Right atrium auricular region (tissue), 2 donors: ENCODE results near the gene B3GALT6. TPM values are rescaled to one million over a fixed set of nuclear protein-coding genes. Genes with fewer than 3 reads are reported as not detected.
A peak's percentile ranks its signal among the peaks of the same experiment; 100 is the strongest.

ENCODE experiments used
- DNase-seq: peaks from one replicate; pipeline ENCODE4 v3.0.0-alpha.2; 2019; ENCODE audit warnings: low spot score
- H3K27ac ChIP-seq, 2 donors: fragments of 200-600 bp; sonication (generic); 1 replicate in 1 of 2; 2 replicates in 1 of 2; pipeline ENCODE4 v1.5.1; 2016 to 2019
- H3K27me3 ChIP-seq, 2 donors: fragments of 200-600 bp; sonication (generic); one replicate each; pipeline versions ENCODE4 v1.5.1 to v1.6.0; 2017 to 2019
- H3K36me3 ChIP-seq: fragments of 200-600 bp; sonication (generic); one replicate; pipeline ENCODE4 v1.5.1; 2016
- H3K4me1 ChIP-seq, 2 donors: fragments of 200-600 bp; sonication (generic); one replicate each; pipeline versions ENCODE4 v1.5.1 to v1.6.0; 2017 to 2019
- H3K4me3 ChIP-seq, 2 donors: fragments of 200-600 bp; sonication (generic); 1 replicate in 1 of 2; 2 replicates in 1 of 2; pipeline ENCODE4 v1.5.1; 2017 to 2019; ENCODE audit warnings: mild to moderate bottlenecking in 1 of 2, moderate library complexity in 1 of 2
- H3K9me3 ChIP-seq, 2 donors: fragments of 200-600 bp; sonication (generic); one replicate each; pipeline ENCODE4 v1.5.1; 2019
- total RNA-seq, 2 donors: library from RNA; depleted of rRNA; stranded (reverse); fragments of >200 nt; gene quantifications; one replicate each; pipeline ENCODE4 v1.1.0, GENCODE V29; 2016
- TF ChIP-seq, protein P1 (sequence below), 2 donors: fragments of 200-600 bp; sonication (generic); IDR thresholded peaks; one replicate each; pipeline ENCODE4 v1.5.1; 2019; ENCODE audit warnings: antibody characterized with exemption in 2 of 2

The B3GALT6 gene
- total RNA-seq, 2 donors from 2014 or later = 16.1 to 19.7 TPM

- TF ChIP-seq, protein P1, sequence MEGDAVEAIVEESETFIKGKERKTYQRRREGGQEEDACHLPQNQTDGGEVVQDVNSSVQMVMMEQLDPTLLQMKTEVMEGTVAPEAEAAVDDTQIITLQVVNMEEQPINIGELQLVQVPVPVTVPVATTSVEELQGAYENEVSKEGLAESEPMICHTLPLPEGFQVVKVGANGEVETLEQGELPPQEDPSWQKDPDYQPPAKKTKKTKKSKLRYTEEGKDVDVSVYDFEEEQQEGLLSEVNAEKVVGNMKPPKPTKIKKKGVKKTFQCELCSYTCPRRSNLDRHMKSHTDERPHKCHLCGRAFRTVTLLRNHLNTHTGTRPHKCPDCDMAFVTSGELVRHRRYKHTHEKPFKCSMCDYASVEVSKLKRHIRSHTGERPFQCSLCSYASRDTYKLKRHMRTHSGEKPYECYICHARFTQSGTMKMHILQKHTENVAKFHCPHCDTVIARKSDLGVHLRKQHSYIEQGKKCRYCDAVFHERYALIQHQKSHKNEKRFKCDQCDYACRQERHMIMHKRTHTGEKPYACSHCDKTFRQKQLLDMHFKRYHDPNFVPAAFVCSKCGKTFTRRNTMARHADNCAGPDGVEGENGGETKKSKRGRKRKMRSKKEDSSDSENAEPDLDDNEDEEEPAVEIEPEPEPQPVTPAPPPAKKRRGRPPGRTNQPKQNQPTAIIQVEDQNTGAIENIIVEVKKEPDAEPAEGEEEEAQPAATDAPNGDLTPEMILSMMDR (IDR thresholded peaks at IDR 0.05) = no peak
- no peak for DNase-seq
- H3K36me3 ChIP-seq = no peaks in the 10 kb centered on the region
- peaks cover 6 to 8% of the 10 kb centered on the region in 2 donors for H3K27me3 ChIP-seq
- H3K4me3 ChIP-seq = no peak overlapping the region
- H3K4me1 ChIP-seq = peaks cover 0 to 35% of the 10 kb centered on the region in 2 donors
- H3K27ac ChIP-seq = no peak overlapping the region
- no peaks in the 10 kb centered on the region for H3K9me3 ChIP-seq
Observed at GRCh38 chr1:1207571-1207892, 24.5 kb upstream of the B3GALT6 start.

GRCh38 chr1:1208713-1209433 is 23.2 kb upstream of the B3GALT6 start:
- Histone ChIP-seq H3K27ac (no peak overlapping the region), H3K27me3 (peaks cover 6 to 8% of the 10 kb centered on the region in 2 donors), H3K4me1 (peaks cover 0 to 46% of the 10 kb centered on the region in 2 donors)

GRCh38 chr1:1210726-1211540 is 21.1 kb upstream of the B3GALT6 start:
- peaks cover 6 to 8% of the 10 kb centered on the region in 2 donors for H3K27me3 ChIP-seq
- H3K36me3 ChIP-seq = peaks cover under 1% of the 10 kb centered on the region
- TF ChIP-seq, protein P1 (IDR thresholded peaks at IDR 0.05) = no peak
- no peak overlapping the region for H3K27ac ChIP-seq
- no peak for DNase-seq
- no peak overlapping the region for H3K4me3 ChIP-seq
- no peaks in the 10 kb centered on the region for H3K9me3 ChIP-seq
- H3K4me1 ChIP-seq = peaks cover 0 to 46% of the 10 kb centered on the region in 2 donors

More at GRCh38 chr1:1208713-1209433, 23.2 kb upstream of the B3GALT6 start:
- no peaks in the 10 kb centered on the region for H3K36me3 ChIP-seq
- no peak for DNase-seq
- TF ChIP-seq, protein P1 (IDR thresholded peaks at IDR 0.05) = no peak
- H3K9me3 ChIP-seq = no peaks in the 10 kb centered on the region
- H3K4me3 ChIP-seq = no peak overlapping the region

- TF ChIP-seq, protein P1 (IDR thresholded peaks at IDR 0.05) = no peak
- DNase-seq = no peak
- peak overlapping the region in 1 of 2 donors; percentile 36 for H3K4me3 ChIP-seq
Observed at GRCh38 chr1:1211541-1212441, 20.2 kb upstream of the B3GALT6 start.

GRCh38 chr1:1212780-1213344 is 19.2 kb upstream of the B3GALT6 start:
- Histone ChIP-seq H3K27ac (no peak overlapping the region), H3K9me3 (no peaks in the 10 kb centered on the region), H3K36me3 (peaks cover 17% of the 10 kb centered on the region), H3K27me3 (no peaks in the 10 kb centered on the region), H3K4me1 (peaks cover 0 to 42% of the 10 kb centered on the region in 2 donors), H3K4me3 (peak overlapping the region in 1 of 2 donors; percentile 36)
- TF ChIP-seq, protein P1 (IDR thresholded peaks at IDR 0.05) = no peak
- DNase-seq = no peak

More at GRCh38 chr1:1211541-1212441, 20.2 kb upstream of the B3GALT6 start:
- Histone ChIP-seq H3K27ac (no peak overlapping the region), H3K27me3 (peaks cover 4 to 6% of the 10 kb centered on the region in 2 donors), H3K4me1 (peaks cover 0 to 43% of the 10 kb centered on the region in 2 donors), H3K9me3 (no peaks in the 10 kb centered on the region), H3K36me3 (peaks cover 9% of the 10 kb centered on the region)
